ENCODE results near the gene CACNB4.

CACNB4 gene

DNA sequence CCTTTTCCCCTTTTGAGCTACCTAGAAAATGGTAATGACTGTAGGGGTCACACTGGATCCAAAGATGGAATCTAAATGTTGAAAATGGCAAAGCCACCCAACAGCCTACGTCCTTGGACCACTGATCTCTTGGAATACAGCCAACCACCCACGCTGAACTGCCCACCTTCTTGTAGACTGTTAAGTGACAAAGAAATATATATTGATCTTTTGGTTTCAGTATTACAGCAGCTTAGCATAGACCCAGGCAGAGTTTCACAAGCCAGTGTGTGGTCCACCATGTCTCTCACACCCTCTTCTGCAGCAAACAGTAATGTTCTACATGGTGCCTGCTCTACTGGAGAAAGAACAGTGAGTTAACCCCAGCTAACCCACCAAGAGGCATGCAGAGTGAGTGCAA lies 20.2 kb downstream of the CACNB4 start:
- H3K36me3 ChIP-seq (ENCODE audit: low read depth): no peaks in the 10 kb centered on the region
- ATAC-seq (ENCODE audit: low read depth) (no peak), DNase-seq (ENCODE audit: low spot score) (no peak)
- no peaks in the 10 kb centered on the region for H3K27me3 ChIP-seq (ENCODE audit: insufficient read depth, poor library complexity, severe bottlenecking)
- H3K9me3 ChIP-seq (ENCODE audit: severe bottlenecking): no peaks in the 10 kb centered on the region
- TF ChIP-seq, protein P1, sequence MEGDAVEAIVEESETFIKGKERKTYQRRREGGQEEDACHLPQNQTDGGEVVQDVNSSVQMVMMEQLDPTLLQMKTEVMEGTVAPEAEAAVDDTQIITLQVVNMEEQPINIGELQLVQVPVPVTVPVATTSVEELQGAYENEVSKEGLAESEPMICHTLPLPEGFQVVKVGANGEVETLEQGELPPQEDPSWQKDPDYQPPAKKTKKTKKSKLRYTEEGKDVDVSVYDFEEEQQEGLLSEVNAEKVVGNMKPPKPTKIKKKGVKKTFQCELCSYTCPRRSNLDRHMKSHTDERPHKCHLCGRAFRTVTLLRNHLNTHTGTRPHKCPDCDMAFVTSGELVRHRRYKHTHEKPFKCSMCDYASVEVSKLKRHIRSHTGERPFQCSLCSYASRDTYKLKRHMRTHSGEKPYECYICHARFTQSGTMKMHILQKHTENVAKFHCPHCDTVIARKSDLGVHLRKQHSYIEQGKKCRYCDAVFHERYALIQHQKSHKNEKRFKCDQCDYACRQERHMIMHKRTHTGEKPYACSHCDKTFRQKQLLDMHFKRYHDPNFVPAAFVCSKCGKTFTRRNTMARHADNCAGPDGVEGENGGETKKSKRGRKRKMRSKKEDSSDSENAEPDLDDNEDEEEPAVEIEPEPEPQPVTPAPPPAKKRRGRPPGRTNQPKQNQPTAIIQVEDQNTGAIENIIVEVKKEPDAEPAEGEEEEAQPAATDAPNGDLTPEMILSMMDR (IDR thresholded peaks at IDR 0.05; ENCODE audit: poor library complexity, severe bottlenecking): no peak
- H3K4me1 ChIP-seq (ENCODE audit: insufficient read depth, poor library complexity, severe bottlenecking): no peaks in the 10 kb centered on the region
- H3K27ac ChIP-seq (ENCODE audit: poor library complexity, severe bottlenecking): no peak overlapping the region
- H3K4me3 ChIP-seq (ENCODE audit: severe bottlenecking): no peak overlapping the region

DNA sequence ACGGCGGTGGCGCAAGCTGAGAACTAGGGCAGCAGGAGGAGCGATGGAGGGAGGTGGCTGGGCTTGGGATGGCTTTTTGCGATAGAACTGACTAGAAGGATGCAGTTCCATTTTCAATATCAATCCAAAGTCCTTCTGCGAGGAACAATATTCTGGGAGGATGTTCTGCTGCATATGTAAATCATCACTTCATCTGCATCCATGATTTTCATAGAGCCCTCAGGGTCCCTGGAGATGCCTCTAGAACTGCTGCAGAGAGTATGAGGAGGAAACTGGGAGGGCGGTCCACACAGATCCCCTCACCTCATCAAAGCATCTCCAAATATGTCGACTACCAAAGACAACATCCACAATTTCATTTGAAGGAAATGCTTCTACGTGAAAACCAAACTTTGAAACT lies 20.8 kb downstream of the CACNB4 start:
- TF ChIP-seq, protein P1 (IDR thresholded peaks at IDR 0.05; ENCODE audit: poor library complexity, severe bottlenecking): no peak
- DNase-seq (ENCODE audit: low spot score) (no peak), ATAC-seq (ENCODE audit: low read depth) (no peak)
- H3K9me3 ChIP-seq (ENCODE audit: severe bottlenecking): no peaks in the 10 kb centered on the region
- no peaks in the 10 kb centered on the region for H3K27me3 ChIP-seq (ENCODE audit: insufficient read depth, poor library complexity, severe bottlenecking)
- H3K36me3 ChIP-seq (ENCODE audit: low read depth): no peaks in the 10 kb centered on the region
- no peaks in the 10 kb centered on the region for H3K4me1 ChIP-seq (ENCODE audit: insufficient read depth, poor library complexity, severe bottlenecking)
- H3K4me3 ChIP-seq (ENCODE audit: severe bottlenecking): no peak overlapping the region
- no peak overlapping the region for H3K27ac ChIP-seq (ENCODE audit: poor library complexity, severe bottlenecking)

DNA sequence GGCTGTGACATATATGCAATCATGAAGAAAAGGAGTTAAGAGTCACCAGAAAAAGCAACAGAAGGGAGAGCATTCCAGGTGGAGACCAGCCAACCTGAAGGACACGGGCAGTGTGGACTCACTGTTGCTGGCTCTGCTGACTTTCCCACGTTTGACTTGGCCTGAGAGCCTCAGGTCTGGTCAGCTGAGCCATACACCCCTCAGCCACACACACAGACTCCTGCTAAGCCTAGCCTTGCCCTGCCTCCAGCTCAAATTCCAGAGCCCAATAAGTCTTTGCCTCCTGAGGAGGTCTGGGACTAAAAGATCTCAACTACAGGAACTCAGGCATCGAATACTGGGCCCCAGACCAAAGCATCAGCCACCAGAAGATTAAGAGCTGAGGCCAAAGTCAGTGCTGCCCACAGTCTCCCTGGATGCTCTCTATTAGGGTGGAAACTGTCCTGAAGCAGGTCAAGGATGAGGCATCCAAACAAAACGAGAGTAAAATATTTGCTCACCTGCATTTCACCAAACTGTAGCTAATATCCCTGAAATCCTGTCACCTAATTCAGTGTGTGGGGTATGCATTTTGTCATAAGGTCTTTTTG lies 23.3 kb downstream of the CACNB4 start:
- Histone ChIP-seq H3K4me3 (ENCODE audit: severe bottlenecking) (no peak overlapping the region), H3K27ac (ENCODE audit: poor library complexity, severe bottlenecking) (no peak overlapping the region), H3K4me1 (ENCODE audit: insufficient read depth, poor library complexity, severe bottlenecking) (no peaks in the 10 kb centered on the region), H3K27me3 (ENCODE audit: insufficient read depth, poor library complexity, severe bottlenecking) (no peaks in the 10 kb centered on the region), H3K36me3 (ENCODE audit: low read depth) (no peaks in the 10 kb centered on the region), H3K9me3 (ENCODE audit: severe bottlenecking) (no peaks in the 10 kb centered on the region)
- DNase-seq (ENCODE audit: low spot score) (no peak), ATAC-seq (ENCODE audit: low read depth) (no peak)
- TF ChIP-seq, protein P1 (IDR thresholded peaks at IDR 0.05; ENCODE audit: poor library complexity, severe bottlenecking): no peak

DNA sequence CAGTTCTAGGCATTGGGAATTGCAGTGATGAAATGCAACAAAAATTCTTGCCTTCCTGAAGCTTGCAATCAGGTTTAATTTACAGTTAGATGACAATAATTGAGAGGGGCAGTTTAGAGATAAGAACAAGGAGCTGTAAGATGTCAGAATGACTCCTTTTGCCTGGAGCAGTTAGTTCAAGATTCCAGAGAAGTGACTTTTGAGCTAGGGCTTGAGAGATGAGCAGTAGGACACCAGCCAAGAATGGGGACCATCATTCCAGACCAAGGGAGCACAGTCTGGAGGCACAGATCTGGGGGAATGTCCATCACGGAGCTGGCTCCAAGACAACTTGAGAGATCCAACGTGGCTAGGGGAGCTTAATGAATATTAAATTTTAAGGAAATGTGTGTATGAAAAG lies 26.8 kb downstream of the CACNB4 start:
- TF ChIP-seq, protein P1 (IDR thresholded peaks at IDR 0.05; ENCODE audit: poor library complexity, severe bottlenecking): no peak
- Histone ChIP-seq H3K27me3 (ENCODE audit: insufficient read depth, poor library complexity, severe bottlenecking) (no peaks in the 10 kb centered on the region), H3K4me3 (ENCODE audit: severe bottlenecking) (no peak overlapping the region), H3K36me3 (ENCODE audit: low read depth) (no peaks in the 10 kb centered on the region), H3K4me1 (ENCODE audit: insufficient read depth, poor library complexity, severe bottlenecking) (no peaks in the 10 kb centered on the region), H3K27ac (ENCODE audit: poor library complexity, severe bottlenecking) (no peak overlapping the region), H3K9me3 (ENCODE audit: severe bottlenecking) (no peaks in the 10 kb centered on the region)
- DNase-seq (ENCODE audit: low spot score) (no peak), ATAC-seq (ENCODE audit: low read depth) (no peak)

DNA sequence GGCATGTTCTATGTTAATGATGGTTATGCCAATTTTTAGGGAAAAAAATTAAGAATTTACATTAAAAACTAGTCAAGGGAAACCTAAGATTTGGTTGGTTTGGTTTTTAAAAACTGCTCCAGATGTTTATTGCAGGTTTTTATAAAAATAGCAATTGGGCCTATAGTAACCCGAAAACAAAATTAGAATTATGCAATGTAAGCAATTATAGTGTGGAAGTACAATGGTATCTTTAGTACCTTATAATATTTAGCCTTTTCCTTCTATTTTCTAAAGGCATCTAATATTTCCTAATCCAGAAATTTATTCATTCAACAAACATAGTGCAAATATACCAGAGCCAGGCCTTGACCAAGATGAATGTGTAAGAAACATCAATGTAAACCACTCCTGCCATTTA lies 27.3 kb downstream of the CACNB4 start:
- TF ChIP-seq, protein P1 (IDR thresholded peaks at IDR 0.05; ENCODE audit: poor library complexity, severe bottlenecking): no peak
- Histone ChIP-seq H3K36me3 (ENCODE audit: low read depth) (no peaks in the 10 kb centered on the region), H3K4me1 (ENCODE audit: insufficient read depth, poor library complexity, severe bottlenecking) (no peaks in the 10 kb centered on the region), H3K27ac (ENCODE audit: poor library complexity, severe bottlenecking) (no peak overlapping the region), H3K4me3 (ENCODE audit: severe bottlenecking) (no peak overlapping the region), H3K9me3 (ENCODE audit: severe bottlenecking) (no peaks in the 10 kb centered on the region), H3K27me3 (ENCODE audit: insufficient read depth, poor library complexity, severe bottlenecking) (no peaks in the 10 kb centered on the region)
- ATAC-seq (ENCODE audit: low read depth): no peak
- no peak for DNase-seq (ENCODE audit: low spot score)
